GM18873 (cell line): ENCODE results near the gene UBASH3B.
"Not testable (repeated sequence)": the region's sequence is repeated elsewhere in the genome, so short reads cannot be mapped to it uniquely, and the experiment has no call there.

ENCODE experiments used
- ATAC-seq: cut with Tn5 transposase; IDR thresholded peaks from one replicate; pipeline ENCODE4 v1.9.1; 2021; ENCODE audit warnings: mild to moderate bottlenecking, moderate library complexity, moderate number of reproducible peaks; ENCODE audit not compliant: unreplicated experiment, low FRiP score

UBASH3B gene

GRCh38 chr11:122655527-122656072, at the start of gene UBASH3B:
TSS of gene UBASH3B (plus strand) at chr11:122655722. CDS start at chr11:122656050, 328 bp downstream.
- peak; percentile 70 for ATAC-seq

- not testable (repeated sequence) for ATAC-seq
Observed at GRCh38 chr11:122607162-122607561, 48.4 kb upstream of the UBASH3B start.

- ATAC-seq, result no peak
Observed at GRCh38 chr11:122612123-122612824, 43.2 kb upstream of the UBASH3B start.

GRCh38 chr11:122616718-122617117, 38.8 kb upstream of the UBASH3B start:
- no peak for ATAC-seq

GRCh38 chr11:122617297-122617696, 38.2 kb upstream of the UBASH3B start:
- ATAC-seq, result no peak

- no peak for ATAC-seq
Observed at GRCh38 chr11:122617926-122618325, 37.6 kb upstream of the UBASH3B start.

GRCh38 chr11:122618927-122619326, 36.6 kb upstream of the UBASH3B start:
- ATAC-seq, result no peak

- no peak for ATAC-seq
Observed at GRCh38 chr11:122619757-122620156, 35.8 kb upstream of the UBASH3B start.

GRCh38 chr11:122625501-122625900, 30.0 kb upstream of the UBASH3B start:
- ATAC-seq, result not testable (repeated sequence)

GRCh38 chr11:122625976-122626665, 29.4 kb upstream of the UBASH3B start:
- no peak for ATAC-seq

GRCh38 chr11:122627745-122628144, 27.8 kb upstream of the UBASH3B start:
- no peak for ATAC-seq

GRCh38 chr11:122628810-122629555, 26.5 kb upstream of the UBASH3B start:
- no peak for ATAC-seq

- ATAC-seq, result no peak
Observed at GRCh38 chr11:122632181-122632824, 23.2 kb upstream of the UBASH3B start.

GRCh38 chr11:122633219-122633829, 22.2 kb upstream of the UBASH3B start:
- no peak for ATAC-seq

GRCh38 chr11:122634501-122634900, 21.0 kb upstream of the UBASH3B start:
- no peak for ATAC-seq

GRCh38 chr11:122637541-122637940, 18.0 kb upstream of the UBASH3B start:
- ATAC-seq, result no peak

GRCh38 chr11:122642472-122642922, 13.0 kb upstream of the UBASH3B start:
- ATAC-seq, result no peak

- ATAC-seq, result no peak
Observed at GRCh38 chr11:122642971-122643370, 12.6 kb upstream of the UBASH3B start.

GRCh38 chr11:122645847-122646246, 9.7 kb upstream of the UBASH3B start:
- ATAC-seq, result no peak
